Trophoblast cell (in vitro differentiated cells and primary cell): ENCODE measurements around the gene WDR5B.
A peak's percentile ranks its signal among the peaks of the same experiment; 100 is the strongest.
"Not testable (repeated sequence)": the region's sequence is repeated elsewhere in the genome, so short reads cannot be mapped to it uniquely, and the experiment has no call there.

Source experiments
- DNase-seq, 2 donors: peaks; one replicate each; pipeline ENCODE4 v3.0.0-alpha.2; 2016
- H2AFZ ChIP-seq: 2 replicates; pipeline ENCODE4 v1.6.1; 2013; ENCODE audit warnings: low read length, moderate library complexity, mild to moderate bottlenecking; ENCODE audit not compliant: insufficient read depth, poor library complexity
- H2AK5ac ChIP-seq: 2 replicates; pipeline ENCODE4 v1.6.1; 2013; ENCODE audit warnings: mild to moderate bottlenecking, low read length
- H2BK120ac ChIP-seq: 2 replicates; pipeline ENCODE4 v1.6.1; 2013; ENCODE audit warnings: low read length, mild to moderate bottlenecking, moderate library complexity; ENCODE audit not compliant: insufficient read depth, poor library complexity
- H2BK12ac ChIP-seq: 2 replicates; pipeline ENCODE4 v1.6.1; 2013; ENCODE audit warnings: mild to moderate bottlenecking, low read length, moderate library complexity
- H2BK5ac ChIP-seq: 2 replicates; pipeline ENCODE4 v1.6.1; 2013; ENCODE audit warnings: low read length, low read depth, moderate library complexity, mild to moderate bottlenecking; ENCODE audit not compliant: poor library complexity
- H3K14ac ChIP-seq: 2 replicates; pipeline ENCODE4 v1.6.1; 2013; ENCODE audit warnings: mild to moderate bottlenecking, low read length
- H3K18ac ChIP-seq: 2 replicates; pipeline ENCODE4 v1.6.1; 2013; ENCODE audit warnings: mild to moderate bottlenecking, low read length
- H3K23ac ChIP-seq: 2 replicates; pipeline ENCODE4 v1.6.1; 2013; ENCODE audit warnings: low read length
- H3K27ac ChIP-seq: 2 replicates; pipeline ENCODE4 v1.5.1; 2013; ENCODE audit warnings: low read depth, mild to moderate bottlenecking, inconsistent platforms, low read length, moderate library complexity
- H3K27me3 ChIP-seq: 2 replicates; pipeline ENCODE4 v1.6.1; 2013; ENCODE audit warnings: inconsistent platforms, mild to moderate bottlenecking, low read length, moderate library complexity; ENCODE audit not compliant: insufficient read depth
- H3K36me3 ChIP-seq, 2 experiments: 1 replicate in 1 of 2; 2 replicates in 1 of 2; pipeline ENCODE4 v1.6.1; 2013; ENCODE audit warnings: low read length in 2 of 2, mild to moderate bottlenecking in 2 of 2, moderate library complexity in 1 of 2; ENCODE audit not compliant: insufficient read depth in 2 of 2, control insufficient read depth in 1 of 2
- H3K4ac ChIP-seq: 2 replicates; pipeline ENCODE4 v1.6.1; 2013; ENCODE audit warnings: low read depth, mild to moderate bottlenecking, low read length, moderate library complexity
- H3K4me1 ChIP-seq, 2 experiments: 1 replicate in 1 of 2; 2 replicates in 1 of 2; pipeline ENCODE4 v1.6.1; 2013; ENCODE audit warnings: low read length in 2 of 2, mild to moderate bottlenecking in 2 of 2, moderate library complexity in 1 of 2; ENCODE audit not compliant: insufficient read depth in 2 of 2, control insufficient read depth in 1 of 2
- H3K4me2 ChIP-seq: 2 replicates; pipeline ENCODE4 v1.6.1; 2013; ENCODE audit warnings: inconsistent platforms, mild to moderate bottlenecking, low read length, moderate library complexity
- H3K4me3 ChIP-seq: 2 replicates; pipeline ENCODE4 v1.5.1; 2013; ENCODE audit warnings: mild to moderate bottlenecking, low read depth, low read length, inconsistent platforms
- H3K79me1 ChIP-seq: one replicate; pipeline ENCODE4 v1.6.1; 2013; ENCODE audit warnings: low read length
- H3K79me2 ChIP-seq: 2 replicates; pipeline ENCODE4 v1.6.1; 2013; ENCODE audit warnings: low read length, mild to moderate bottlenecking; ENCODE audit not compliant: control insufficient read depth, insufficient read depth, poor library complexity
- H3K9ac ChIP-seq: 2 replicates; pipeline ENCODE4 v1.6.1; 2013; ENCODE audit warnings: mild to moderate bottlenecking, low read length
- H3K9me3 ChIP-seq: 2 replicates; pipeline ENCODE4 v1.6.1; 2013; ENCODE audit warnings: low read depth, mild to moderate bottlenecking, control low read depth, inconsistent platforms, low read length; ENCODE audit not compliant: insufficient read depth
- H4K12ac ChIP-seq: 2 replicates; pipeline ENCODE4 v1.6.1; 2013; ENCODE audit warnings: low read depth, mild to moderate bottlenecking, low read length, moderate library complexity
- H4K8ac ChIP-seq: 2 replicates; pipeline ENCODE4 v1.6.1; 2013; ENCODE audit warnings: low read depth, mild to moderate bottlenecking, low read length, moderate library complexity
- H4K91ac ChIP-seq: one replicate; pipeline ENCODE4 v1.6.1; 2013; ENCODE audit warnings: low read depth, mild to moderate bottlenecking, low read length, moderate library complexity
- WGBS: extraction: QIAGEN DNeasy Blood & Tissue Kit; methylation state at CpG from one replicate; pipeline ENCODE4 v1.1.7; 2013; ENCODE audit warnings: missing lambda C conversion rate; ENCODE audit not compliant: insufficient read length, insufficient coverage; ENCODE audit errors: extremely low coverage; 5-methylcytosine and 5-hydroxymethylcytosine counted together

WDR5B gene

GRCh38 chr3:122448218-122448617 lies 32.4 kb upstream of the WDR5B start:
- H3K9ac ChIP-seq, H3K4me2 ChIP-seq, H4K12ac ChIP-seq, H2AK5ac ChIP-seq, H2BK120ac ChIP-seq, H3K14ac ChIP-seq, H3K23ac ChIP-seq, H3K27me3 ChIP-seq, H3K9me3 ChIP-seq, DNase-seq, H2BK5ac ChIP-seq, H3K79me2 ChIP-seq, H2BK12ac ChIP-seq, H2AFZ ChIP-seq, H3K27ac ChIP-seq, H3K4ac ChIP-seq, H3K4me3 ChIP-seq, H4K91ac ChIP-seq, H3K79me1 ChIP-seq, H3K4me1 ChIP-seq, H3K18ac ChIP-seq, H4K8ac ChIP-seq: not testable (repeated sequence)
- peaks cover 6 to 11% of the 10 kb centered on the region in 2 experiments for H3K36me3 ChIP-seq
- WGBS, result no CpG with 5 or more reads among the region's 6 CpGs

DNA sequence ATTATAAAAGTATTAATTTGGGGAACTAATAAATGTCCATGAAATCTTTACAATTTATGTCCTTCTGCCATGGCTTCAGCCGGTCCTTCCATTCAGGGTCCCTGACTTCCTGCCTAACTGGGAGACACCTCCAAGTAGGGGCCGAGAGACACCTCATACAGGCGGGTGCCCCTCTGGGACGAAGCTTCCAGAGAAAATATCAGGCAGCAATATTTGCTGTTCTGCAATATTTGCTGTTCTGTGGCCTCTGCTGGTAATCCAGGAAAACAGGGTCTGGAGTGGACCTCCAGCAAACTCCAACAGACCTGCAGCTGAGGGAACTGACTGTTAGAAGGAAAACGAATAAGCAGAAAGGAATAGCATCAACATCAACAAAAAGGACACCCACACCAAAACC lies 28.6 kb upstream of the WDR5B start:
- H3K23ac ChIP-seq, H3K79me2 ChIP-seq, DNase-seq, H3K27me3 ChIP-seq, H3K4me3 ChIP-seq, H3K9ac ChIP-seq, H3K9me3 ChIP-seq: not testable (repeated sequence)
- peak overlapping the region; percentile 40 for H4K12ac ChIP-seq
- H3K36me3 ChIP-seq, result peaks cover 4 to 11% of the 10 kb centered on the region in 2 experiments
- peak overlapping the region; percentile 82 for H4K8ac ChIP-seq
- peak overlapping the region; percentile 93 for H3K4ac ChIP-seq
- H2BK12ac ChIP-seq, result peak overlapping the region; percentile 98
- H2BK120ac ChIP-seq, result peak overlapping the region; percentile 99
- H3K27ac ChIP-seq, result peak overlapping the region; percentile 99
- peaks cover 12 to 15% of the 10 kb centered on the region in 2 experiments for H3K4me1 ChIP-seq
- H2AFZ ChIP-seq, result peak overlapping the region; percentile 63
- peak overlapping the region; percentile 99 for H3K18ac ChIP-seq
- peaks cover 13% of the 10 kb centered on the region for H3K79me1 ChIP-seq
- H2AK5ac ChIP-seq, result peak overlapping the region; percentile 96
- WGBS, result no CpG with 5 or more reads among the region's 5 CpGs
- H4K91ac ChIP-seq, result peak overlapping the region; percentile 100
- peak overlapping the region; percentile 32 for H3K4me2 ChIP-seq
- peak overlapping the region; percentile 93 for H2BK5ac ChIP-seq
- H3K14ac ChIP-seq, result peak overlapping the region; percentile 97

GRCh38 chr3:122443762-122444490 lies 28.1 kb upstream of the WDR5B start:
- H3K4me3 ChIP-seq, H3K14ac ChIP-seq, H3K4ac ChIP-seq, H4K8ac ChIP-seq, H4K12ac ChIP-seq, H3K9ac ChIP-seq, H2AK5ac ChIP-seq, H2AFZ ChIP-seq, H2BK12ac ChIP-seq, H3K79me2 ChIP-seq, H3K27me3 ChIP-seq, H3K18ac ChIP-seq, H3K9me3 ChIP-seq, H2BK120ac ChIP-seq, H3K23ac ChIP-seq: not testable (repeated sequence)
- H4K91ac ChIP-seq, result peak overlapping the region; percentile 53
- peaks cover 12 to 15% of the 10 kb centered on the region in 2 experiments for H3K4me1 ChIP-seq
- H3K27ac ChIP-seq, result peak overlapping the region; percentile 99
- peak overlapping the region; percentile 54 for H3K4me2 ChIP-seq
- peak; percentile 99 for DNase-seq
- no CpG with 5 or more reads among the region's 11 CpGs for WGBS
- peaks cover 5 to 13% of the 10 kb centered on the region in 2 experiments for H3K36me3 ChIP-seq
- H2BK5ac ChIP-seq, result peak overlapping the region; percentile 93
- peaks cover 13% of the 10 kb centered on the region for H3K79me1 ChIP-seq

DNA sequence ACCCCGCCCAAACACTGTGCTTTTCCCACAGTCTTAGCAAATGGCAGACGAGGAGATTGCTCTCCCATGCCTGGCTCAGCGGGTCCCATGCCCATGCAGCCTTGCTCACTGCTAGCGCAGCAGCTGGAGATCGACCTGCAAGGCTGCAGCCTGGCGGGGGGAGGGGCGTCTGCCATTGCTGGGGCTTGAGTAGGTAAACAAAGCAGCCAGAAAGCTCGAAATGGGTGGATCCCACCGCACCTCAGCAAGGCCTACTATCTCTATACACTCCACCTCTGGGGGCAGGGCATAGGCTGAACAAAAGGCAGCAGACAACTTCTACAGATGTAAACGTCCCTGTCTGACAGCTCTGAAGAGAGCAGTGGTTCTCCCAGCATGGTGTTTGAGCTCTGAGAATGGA lies 27.2 kb upstream of the WDR5B start:
- Histone ChIP-seq H3K18ac (peak overlapping the region; percentile 47), H3K4me1 (peaks cover 12 to 15% of the 10 kb centered on the region in 2 experiments), H2AK5ac (no peak overlapping the region), H3K36me3 (peaks cover 8 to 13% of the 10 kb centered on the region in 2 experiments), H3K9ac (no peak overlapping the region), H3K79me2 (no peaks in the 10 kb centered on the region), H4K8ac (peak overlapping the region; percentile 45), H2BK12ac (peak overlapping the region; percentile 1), H3K23ac (no peak overlapping the region), H3K9me3 (no peaks in the 10 kb centered on the region), H3K27ac (peak overlapping the region; percentile 92), H2AFZ (peak overlapping the region; percentile 34), H3K27me3 (no peaks in the 10 kb centered on the region), H3K4me2 (peak overlapping the region; percentile 54), H2BK120ac (peak overlapping the region; percentile 50), H4K12ac (no peak overlapping the region), H3K4ac (peak overlapping the region; percentile 2), H2BK5ac (peak overlapping the region; percentile 47), H3K4me3 (no peak overlapping the region), H3K79me1 (peaks cover 13% of the 10 kb centered on the region), H4K91ac (peak overlapping the region; percentile 53), H3K14ac (peak overlapping the region; percentile 4)
- DNase-seq, result no peak
- no CpG with 5 or more reads among the region's 10 CpGs for WGBS
